ENCODE measurements around the gene APLP1.

GRCh38 chr19:35905178-35905727 lies 36.9 kb downstream of the APLP1 start:
- TF ChIP-seq RXRA (IDR thresholded peaks at IDR 0.05) (no peak), CTCF (IDR thresholded peaks at IDR 0.05; ENCODE audit: low read depth, low read length, missing input control) (no peak), RAD21 (IDR thresholded peaks at IDR 0.05) (no peak), JUND (IDR thresholded peaks at IDR 0.05) (no peak), YY1 (IDR thresholded peaks at IDR 0.05) (no peak), REST (IDR thresholded peaks at IDR 0.05) (no peak), MAX (IDR thresholded peaks at IDR 0.05) (no peak), FOXA1 (IDR thresholded peaks at IDR 0.05) (no peak), TAF1 (conservative IDR thresholded peaks at IDR 0.05) (no peak), SP1 (IDR thresholded peaks at IDR 0.05) (no peak)

Data from liver (tissue), 3 donors.